Ovary (tissue), 3 donors: ENCODE measurements around the gene NUDT16L1.

Source experiments
- CTCF ChIP-seq, 3 donors: fragments of 450-650 bp in 2 of 3; fragments of 200-600 bp in 1 of 3; IDR thresholded peaks; one replicate each; pipeline versions ENCODE4 v1.5.1 to v1.8.0; 2016 to 2022; ENCODE audit warnings: antibody characterized with exemption in 3 of 3, mild to moderate bottlenecking in 1 of 3
- EP300 ChIP-seq: sonication (generic); formaldehyde crosslinking; IDR thresholded peaks from one replicate; pipeline ENCODE4 v1.6.1; 2017; ENCODE audit warnings: antibody characterized with exemption
- POLR2A ChIP-seq: fragments of 450-650 bp; IDR thresholded peaks from one replicate; pipeline ENCODE4 v1.6.1; 2017; ENCODE audit warnings: antibody characterized with exemption, mild to moderate bottlenecking, moderate library complexity
- donor health status: DM: no; HTN: no; CAD: no.

DNA sequence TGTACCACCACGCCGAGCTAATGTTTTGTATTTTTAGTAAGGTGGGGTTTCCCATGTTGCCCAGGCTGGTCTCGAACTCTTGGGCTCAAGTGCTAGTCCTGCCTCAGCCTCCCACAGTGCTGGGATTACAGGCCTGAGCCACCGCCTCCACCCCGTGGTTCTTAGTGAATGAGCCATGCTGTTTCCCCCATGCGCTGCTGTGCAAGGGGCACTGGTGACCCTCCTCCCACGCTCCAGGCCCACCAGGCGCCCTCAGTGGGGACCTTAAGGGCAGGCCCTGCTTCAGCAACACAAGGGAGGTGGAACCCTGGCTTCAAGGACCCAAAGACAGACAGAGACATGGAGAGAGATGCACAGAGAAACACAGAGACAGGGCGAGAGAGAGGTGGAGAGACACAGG, 15.4 kb upstream of the NUDT16L1 start:
- TF ChIP-seq POLR2A = no peak
- no peak for TF ChIP-seq CTCF (IDR thresholded peaks at IDR 0.05)
- no peak for TF ChIP-seq EP300
